K562 (cell line): ENCODE data around the gene ANKRD34A. TPM values are rescaled to one million over a fixed set of nuclear protein-coding genes. Genes with fewer than 3 reads are reported as not detected.

Experiments
- CBX1 ChIP-seq: sonication (generic); IDR thresholded peaks from 2 replicates; pipeline ENCODE4 v1.6.1; 2016; ENCODE audit warnings: antibody characterized with exemption, low read depth, mild to moderate bottlenecking
- ESRRB ChIP-seq: fragments of 250-450 bp; sonication (Bioruptor Pico); IDR thresholded peaks from 2 replicates; pipeline ENCODE4 v1.5.0; 2020; ENCODE audit warnings: mild to moderate bottlenecking, moderate library complexity, borderline replicate concordance
- ETV6 ChIP-seq, 3 experiments: fragments of 150-350 bp in 1 of 3; sonication (generic) in 1 of 3; formaldehyde crosslinking in 1 of 3; IDR thresholded peaks; 2 replicates each; pipeline versions ENCODE4 v1.6.1 to v1.8.0; 2014 to 2022; ENCODE audit warnings: borderline replicate concordance in 2 of 3, low read depth in 2 of 3, antibody characterized with exemption in 1 of 3, low read length in 1 of 3, mild to moderate bottlenecking in 1 of 3, missing genetic modification reagents in 1 of 3
- GABPA ChIP-seq: fragments of 200-800 bp; sonication (Bioruptor generic); conservative IDR thresholded peaks from 2 replicates; pipeline ENCODE4 v1.6.1; 2016; ENCODE audit warnings: low read depth, missing genetic modification characterization, missing compliant biosample characterization
- HIVEP1 ChIP-seq: fragments of 250-450 bp; sonication (Bioruptor Pico); IDR thresholded peaks from 2 replicates; pipeline ENCODE4 v1.4.0; 2020; ENCODE audit warnings: mild to moderate bottlenecking
- MECOM ChIP-seq: fragments of 250-450 bp; sonication (Bioruptor Pico); IDR thresholded peaks from 2 replicates; pipeline ENCODE4 v1.8.0; 2022; ENCODE audit warnings: inconsistent platforms
- MITF ChIP-seq: IDR thresholded peaks from 2 replicates; pipeline ENCODE4 v1.6.1; 2014; ENCODE audit warnings: antibody characterized with exemption
- NR0B1 ChIP-seq: fragments of 450-650 bp; IDR thresholded peaks from one replicate; pipeline ENCODE4 v1.6.1; 2018; ENCODE audit warnings: mild to moderate bottlenecking, moderate library complexity; ENCODE audit not compliant: partially characterized antibody
- RBM14 ChIP-seq: fragments of 200-400 bp; formaldehyde crosslinking; IDR thresholded peaks from 2 replicates; pipeline ENCODE4 v1.6.1; 2018; ENCODE audit warnings: low read depth, mild to moderate bottlenecking, low read length, moderate library complexity, borderline replicate concordance; ENCODE audit not compliant: insufficient read depth
- SP2 ChIP-seq: IDR thresholded peaks from 2 replicates; pipeline ENCODE4 v1.6.1; 2011; ENCODE audit warnings: mild to moderate bottlenecking, low read depth, low read length, moderate library complexity; ENCODE audit not compliant: poor library complexity, severe bottlenecking; ENCODE audit errors: extremely low read depth
- STAT6 ChIP-seq: sonication (generic); formaldehyde crosslinking; IDR thresholded peaks from 2 replicates; pipeline ENCODE4 v1.8.1; 2023; ENCODE audit warnings: mild to moderate bottlenecking, missing genetic modification reagents
- polyA plus RNA-seq, 8 experiments: library from polyadenylated mRNA; depleted of rRNA in 4 of 8; stranded (reverse) in 5 of 8; unstranded in 3 of 8; fragments of >200 nt; fragmentation: Nextera tagmentation in 2 of 8; fragmentation: Illumina TruSeq in 1 of 8; extraction: Ambion mirVana in 2 of 8; extraction: Trizol in 1 of 8; gene quantifications; 2 replicates each; pipeline versions ENCODE4 v1.2.1 to v1.2.3, GENCODE V29; 2011 to 2014; ENCODE audit warnings: inconsistent platforms in 1 of 8, missing spikeins in 1 of 8
- total RNA-seq, 7 experiments: library from RNA; depleted of rRNA in 6 of 7; stranded (reverse); fragments of >200 nt in 6 of 7; fragmentation: Illumina TruSeq in 2 of 7; extraction: Trizol in 2 of 7; gene quantifications; 2 replicates each; pipeline versions ENCODE4 v1.2.1 to v1.2.3, GENCODE V29; 2011 to 2021; ENCODE audit warnings: low replicate concordance in 1 of 7

The ANKRD34A gene
- total and polyA plus RNA-seq, 9 of the 15 experiments (the other 6 are each of a cell fraction or from before 2014, with no cell fraction given), result 0.06 to 1.6 (median 0.43) TPM

- TF ChIP-seq NR0B1 (no peak), ETV6 (IDR thresholded peaks at IDR 0.05; ENCODE audit: borderline replicate concordance in 1 of 2, low read depth in 2 of 2, low read length in 1 of 2) (peak in 1 of 2 experiments; percentile 49; a peak in 2 of 4 replicates), ETV6 (CRISPR knock-in tag; IDR thresholded peaks at IDR 0.05; ENCODE audit: borderline replicate concordance) (no peak), ESRRB (CRISPR knock-in tag) (no peak), SP2 (no peak), CBX1 (0 out of 2 replicates have a peak, but pooled peaks have one; percentile 53), RBM14 (no peak), GABPA (tag) (peak; percentile 80), STAT6 (CRISPR knock-in tag) (peak; percentile 41; the same call in 1 of the 2 replicates), MECOM (CRISPR knock-in tag) (no peak), MITF (no peak), HIVEP1 (CRISPR knock-in tag) (no peak)
Measured at GRCh38 chr1:145978854-145979745, 14.7 kb upstream of the ANKRD34A start (continued).
